GM18909 (cell line): ENCODE data around the gene RGS7.
"Not testable (repeated sequence)": the region's sequence is repeated elsewhere in the genome, so short reads cannot be mapped to it uniquely, and the experiment has no call there.

ENCODE experiments used
- ATAC-seq: cut with Tn5 transposase; IDR thresholded peaks from one replicate; pipeline ENCODE4 v1.9.1; 2021; ENCODE audit warnings: mild to moderate bottlenecking; ENCODE audit not compliant: unreplicated experiment, poor library complexity

RGS7 gene

GRCh38 chr1:241275226-241275625 lies 81.8 kb downstream of the RGS7 start:
- ATAC-seq: no peak

DNA sequence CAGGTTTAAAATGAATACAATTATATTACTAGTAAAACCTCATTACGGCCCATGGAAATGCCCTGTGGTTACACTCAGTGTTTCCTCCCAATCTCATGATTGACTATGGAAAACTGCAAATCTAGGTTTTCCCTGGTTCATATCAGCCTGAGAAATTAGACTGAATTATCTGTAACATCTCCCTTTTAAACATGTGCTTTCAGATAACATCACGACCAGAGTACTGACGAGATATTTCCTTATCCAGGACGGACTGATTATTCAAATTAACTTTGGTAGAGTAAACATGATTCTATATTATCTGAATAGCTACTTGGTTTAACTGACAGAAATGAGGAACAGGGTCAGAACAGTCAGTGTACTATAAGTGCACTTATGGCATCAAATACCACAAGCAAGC lies 82.3 kb downstream of the RGS7 start:
- no peak for ATAC-seq

DNA sequence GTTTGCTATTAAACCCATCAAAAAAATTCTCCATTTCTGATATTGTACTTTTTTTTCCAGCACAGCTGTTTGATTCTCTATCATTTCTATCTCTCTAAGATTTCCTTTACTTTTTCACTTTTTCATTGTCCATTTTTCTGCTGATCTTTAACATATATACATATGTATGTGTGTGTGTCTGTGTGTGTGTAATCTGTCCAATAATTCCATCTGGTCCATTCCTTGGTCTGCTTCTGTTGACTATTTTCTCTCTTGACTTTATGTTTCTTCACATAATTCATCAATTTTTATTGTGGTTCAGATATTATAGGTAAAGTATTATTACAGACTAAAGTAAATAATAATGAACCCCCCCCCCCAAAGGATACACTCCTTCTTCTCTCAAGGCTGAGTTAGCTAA lies 84.2 kb downstream of the RGS7 start:
- no peak for ATAC-seq

DNA sequence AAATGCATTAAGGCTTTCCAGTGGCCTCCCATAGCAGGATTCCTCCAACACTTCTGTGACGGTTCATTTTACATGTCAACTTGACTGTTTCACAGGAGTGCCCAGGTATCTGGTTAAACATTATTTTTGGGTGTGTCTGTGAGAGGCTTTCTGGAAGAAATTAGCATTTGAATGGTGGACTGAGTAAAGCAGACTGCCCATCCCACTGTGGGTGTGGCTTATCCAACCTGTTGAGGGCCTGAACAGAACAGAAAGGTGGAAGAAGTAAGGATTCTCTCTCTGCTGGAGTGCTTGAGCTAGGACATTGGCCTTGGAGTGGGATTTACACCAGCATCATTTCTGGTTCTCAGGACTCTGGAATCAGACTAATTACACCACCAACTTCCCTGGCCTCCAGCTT lies 85.6 kb downstream of the RGS7 start:
- ATAC-seq: no peak

DNA sequence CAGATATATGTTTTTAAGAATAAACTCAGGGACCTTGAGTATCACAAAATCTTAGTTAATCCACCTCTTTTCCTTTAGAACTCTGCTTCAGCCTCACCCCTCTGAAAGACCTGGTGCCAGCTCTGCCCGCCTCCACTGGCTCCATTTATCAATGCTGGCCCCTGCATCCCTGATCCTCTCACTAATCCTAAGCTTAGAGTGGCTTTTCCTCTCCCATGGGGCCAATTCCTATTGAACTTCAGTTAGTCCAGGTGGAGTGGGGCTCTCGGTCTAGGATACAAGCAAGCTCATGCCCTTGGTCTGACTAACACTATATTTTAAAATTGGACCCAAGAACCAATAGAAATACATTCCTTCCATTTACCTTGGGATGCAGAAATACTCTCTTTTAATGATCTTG lies 87.0 kb downstream of the RGS7 start:
- no peak for ATAC-seq

DNA sequence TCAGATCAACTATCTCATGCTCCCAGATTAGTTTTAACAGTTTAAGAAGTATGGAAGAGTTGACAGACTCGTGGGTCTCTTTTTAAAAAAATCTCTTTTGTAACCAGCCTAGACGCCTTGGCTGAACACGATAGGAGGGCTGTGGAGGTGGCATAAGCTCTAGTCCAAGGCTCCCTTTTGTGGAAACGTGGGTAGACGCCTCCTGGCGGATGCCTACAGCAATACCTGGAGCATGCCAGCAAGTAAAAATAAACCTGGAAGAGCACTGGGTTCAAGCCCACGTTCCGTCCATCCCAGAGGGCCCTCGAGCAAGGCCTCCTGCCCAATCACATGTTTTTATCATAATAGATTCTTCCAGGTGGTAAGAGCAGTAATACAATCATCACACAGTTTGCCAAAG lies 87.9 kb downstream of the RGS7 start:
- no peak for ATAC-seq

GRCh38 chr1:241266121-241266520 lies 90.9 kb downstream of the RGS7 start:
- no peak for ATAC-seq

DNA sequence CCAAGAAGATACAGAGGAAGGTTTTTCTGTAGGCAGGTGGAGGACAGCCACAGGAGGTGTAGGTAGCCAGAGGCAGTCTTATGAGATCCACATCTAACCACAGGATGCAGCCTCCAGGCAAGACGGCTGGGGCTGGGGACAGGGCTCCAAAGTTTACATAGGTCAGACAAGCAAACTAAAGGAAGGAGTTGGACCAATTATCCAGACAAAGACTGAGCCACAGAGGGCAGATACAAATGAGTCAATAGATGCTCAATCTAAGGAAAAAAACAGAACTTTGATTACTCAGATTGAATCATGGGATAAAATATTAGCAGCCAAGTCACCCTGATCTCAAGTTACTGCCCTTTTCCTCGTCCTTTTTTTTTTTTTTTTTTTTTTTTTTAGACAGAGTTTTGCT lies 91.6 kb downstream of the RGS7 start:
- ATAC-seq: no peak

GRCh38 chr1:241263346-241263745 lies 93.7 kb downstream of the RGS7 start:
- no peak for ATAC-seq

DNA sequence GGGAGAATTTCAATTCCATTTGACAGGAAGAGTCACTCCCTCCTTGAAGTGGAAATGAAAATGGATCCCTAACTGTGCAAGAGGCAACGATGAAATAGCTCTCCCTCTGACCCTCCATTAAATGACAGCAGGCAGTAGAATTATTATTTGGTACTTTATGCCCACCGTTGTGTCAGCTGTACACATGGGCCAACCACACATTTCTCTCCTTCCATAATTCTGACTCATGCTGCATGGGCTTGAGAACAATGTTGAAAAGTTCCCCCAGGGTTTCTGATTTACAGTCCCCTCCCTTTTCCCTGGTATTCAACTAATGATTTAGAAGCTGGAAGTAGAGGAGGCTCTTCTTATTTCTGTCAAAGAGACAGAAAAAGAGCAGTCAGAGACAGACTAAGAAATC lies 103.5 kb downstream of the RGS7 start:
- ATAC-seq: no peak

GRCh38 chr1:241250465-241250864 lies 106.5 kb downstream of the RGS7 start:
- ATAC-seq: no peak

- no peak for ATAC-seq
Observed at GRCh38 chr1:241240069-241240468, 116.9 kb downstream of the RGS7 start.

DNA sequence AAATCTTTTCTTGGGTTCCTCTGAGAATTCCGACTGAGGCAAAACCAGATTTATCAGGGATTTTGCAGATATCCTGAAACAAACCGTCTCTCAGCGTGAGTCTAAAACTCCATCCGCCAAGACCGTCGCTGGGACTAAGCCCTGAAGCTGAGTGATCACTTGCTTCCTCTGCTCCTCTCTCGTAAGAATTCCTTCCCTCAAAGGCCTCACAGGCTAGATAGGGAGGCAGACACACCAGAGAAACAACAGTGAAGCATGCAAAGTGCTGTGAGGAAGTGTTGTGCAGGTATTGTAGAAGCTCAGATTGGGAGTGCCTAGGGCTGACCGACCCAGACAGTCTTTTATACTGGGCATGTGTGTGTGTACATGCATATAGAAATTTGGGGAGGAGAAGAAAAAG lies 119.1 kb downstream of the RGS7 start:
- ATAC-seq: no peak

DNA sequence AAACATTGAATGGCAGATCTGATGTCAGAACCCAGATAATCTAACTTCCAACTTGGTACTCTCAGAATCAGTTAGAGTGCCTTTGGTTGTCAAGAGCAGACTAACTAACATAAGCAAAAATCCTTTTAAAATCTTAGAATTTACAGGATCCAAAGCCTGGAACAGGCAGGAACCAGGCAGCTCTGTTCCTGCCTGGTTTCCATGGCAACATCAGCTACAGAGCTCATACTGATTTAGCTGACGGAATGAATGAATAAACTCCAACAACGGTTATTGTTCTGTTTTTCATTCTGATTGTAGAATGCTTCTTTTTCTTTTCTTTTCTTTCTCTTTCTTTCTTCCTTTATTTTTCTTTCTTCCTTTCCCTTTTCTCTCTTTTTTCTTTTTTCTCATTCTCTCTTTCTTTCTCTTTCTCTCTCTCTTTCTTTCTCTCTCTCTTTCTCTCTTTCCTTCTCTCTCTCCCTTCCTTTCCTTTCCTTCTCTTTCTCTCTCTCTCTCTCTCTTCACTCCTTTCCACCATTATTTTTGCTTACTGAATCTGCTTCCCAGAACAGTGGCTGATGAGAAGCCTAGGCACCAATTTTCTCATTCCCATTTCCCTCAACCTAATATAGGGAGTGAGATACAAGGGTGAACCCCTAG lies 121.6 kb downstream of the RGS7 start:
- ATAC-seq: no peak

DNA sequence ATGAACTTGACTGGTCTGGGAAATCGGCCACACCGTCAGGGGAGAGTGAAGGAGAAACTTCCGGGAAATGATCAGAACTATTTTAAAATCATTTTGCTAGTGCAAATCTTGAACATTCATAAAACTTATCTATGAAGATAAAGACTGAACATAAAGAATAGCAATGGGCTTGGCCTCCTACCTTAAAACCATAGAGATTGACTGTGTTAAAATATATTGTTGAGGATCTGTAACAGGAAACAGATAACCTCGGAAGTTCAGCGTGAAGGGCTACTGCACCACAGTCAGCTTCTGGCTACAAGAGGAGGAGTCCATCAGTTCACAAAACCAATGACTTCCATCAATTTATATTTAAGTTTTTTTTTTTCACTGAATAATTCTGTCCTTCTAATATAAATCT lies 127.3 kb downstream of the RGS7 start:
- no peak for ATAC-seq

GRCh38 chr1:241229216-241229615 lies 127.8 kb downstream of the RGS7 start:
- no peak for ATAC-seq

- no peak for ATAC-seq
Observed at GRCh38 chr1:241228339-241228738, 128.7 kb downstream of the RGS7 start.

DNA sequence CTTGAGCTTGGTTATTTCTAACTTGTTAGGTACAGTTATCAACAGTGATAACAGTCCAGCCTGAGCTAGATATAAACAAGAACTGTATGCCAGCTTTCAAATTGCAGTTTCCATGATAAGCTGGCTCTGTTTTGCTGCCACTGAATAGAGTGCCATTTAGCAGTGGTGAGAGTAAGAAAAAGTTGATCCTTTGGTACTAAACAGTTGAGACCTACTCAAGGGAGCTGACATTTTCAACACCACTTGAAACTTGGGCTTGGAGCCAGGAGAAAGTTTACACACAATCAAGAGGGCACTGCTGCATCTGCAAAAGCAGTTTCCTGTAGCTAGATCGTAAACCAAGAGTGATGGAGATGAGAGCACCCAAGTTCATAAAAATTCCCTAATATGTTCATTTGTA lies 131.3 kb downstream of the RGS7 start:
- no peak for ATAC-seq

- not testable (repeated sequence) for ATAC-seq
Observed at GRCh38 chr1:241224189-241224588, 132.8 kb downstream of the RGS7 start.

DNA sequence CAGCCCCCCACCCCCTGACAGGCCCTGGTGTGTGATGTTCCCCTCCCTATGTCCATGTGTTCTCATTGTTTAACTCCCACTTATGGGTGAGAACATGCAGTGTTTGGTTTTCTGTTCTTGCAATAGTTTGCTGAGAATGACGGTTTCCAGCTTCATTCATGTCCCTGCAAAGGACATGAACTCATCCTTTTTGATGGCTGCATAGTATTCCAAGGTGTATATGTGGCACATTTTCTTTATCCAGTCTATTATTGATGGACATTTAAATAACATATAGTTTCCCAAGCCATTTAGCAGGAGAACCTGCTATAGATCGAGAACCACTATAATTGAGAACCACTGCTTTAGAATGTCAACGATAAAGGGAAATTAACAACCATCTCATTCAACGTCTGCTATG lies 134.2 kb downstream of the RGS7 start:
- ATAC-seq: not testable (repeated sequence)

GRCh38 chr1:241221319-241221718 lies 135.7 kb downstream of the RGS7 start:
- no peak for ATAC-seq

GRCh38 chr1:241220913-241221312 lies 136.1 kb downstream of the RGS7 start:
- ATAC-seq: not testable (repeated sequence)

DNA sequence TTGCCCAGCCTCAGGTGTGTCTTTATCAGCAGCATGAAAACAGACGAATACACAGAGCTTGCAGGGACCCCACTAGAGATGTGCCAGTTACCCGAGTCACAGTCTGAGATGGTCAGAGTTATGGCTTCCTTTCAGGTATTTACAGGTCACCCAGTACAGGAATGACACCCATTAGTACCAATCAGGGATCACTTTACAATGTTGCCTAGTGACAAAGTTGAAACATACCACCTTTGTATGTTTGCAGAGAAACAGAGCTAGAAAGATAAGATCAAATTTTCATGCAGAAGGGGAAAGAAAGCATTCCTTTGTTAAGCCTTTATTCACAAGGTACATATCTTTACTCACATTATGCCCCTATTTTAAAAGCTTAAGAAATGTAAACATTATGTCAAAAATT lies 137.6 kb downstream of the RGS7 start:
- ATAC-seq: no peak
